HepG2 (cell line): ENCODE measurements around the gene PSMB2. TPM values are rescaled to one million over a fixed set of nuclear protein-coding genes. Genes with fewer than 3 reads are reported as not detected.

ENCODE experiments used
- ATF1 ChIP-seq: IDR thresholded peaks from 2 replicates; pipeline ENCODE4 v1.6.1; 2016; ENCODE audit warnings: mild to moderate bottlenecking, control low read depth
- BRCA1 ChIP-seq: sonication (generic); formaldehyde crosslinking; IDR thresholded peaks from 2 replicates; pipeline ENCODE4 v1.4.0; 2020; ENCODE audit warnings: missing genetic modification reagents
- CEBPB ChIP-seq: IDR thresholded peaks from 2 replicates; pipeline ENCODE4 v1.6.1; 2011; ENCODE audit warnings: low read depth, low read length, improper control_type of control experiment, borderline replicate concordance
- CENPT ChIP-seq: sonication (generic); formaldehyde crosslinking; IDR thresholded peaks from 2 replicates; pipeline ENCODE4 v1.8.0; 2022; ENCODE audit warnings: low read depth, mild to moderate bottlenecking, moderate library complexity, missing genetic modification reagents
- CREB1 ChIP-seq, 2 experiments: fragments of 450-650 bp in 1 of 2; IDR thresholded peaks; 2 replicates each; pipeline ENCODE4 v1.6.1; 2016 to 2017; ENCODE audit warnings: control low read depth in 1 of 2, mild to moderate bottlenecking in 1 of 2, missing compliant biosample characterization in 1 of 2, missing genetic modification characterization in 1 of 2
- EEA1 ChIP-seq: sonication (generic); formaldehyde crosslinking; IDR thresholded peaks from 2 replicates; pipeline ENCODE4 v1.5.1; 2020; ENCODE audit warnings: mild to moderate bottlenecking, missing genetic modification reagents, borderline replicate concordance
- EP300 ChIP-seq, 3 experiments: sonication (generic) in 1 of 3; formaldehyde crosslinking in 1 of 3; IDR thresholded peaks; 2 replicates each; pipeline versions ENCODE4 v1.5.1 to v1.6.1; 2011 to 2020; ENCODE audit warnings: low read depth in 2 of 3, low read length in 2 of 3, borderline replicate concordance in 1 of 3, improper control_type of control experiment in 1 of 3, mild to moderate bottlenecking in 1 of 3, missing genetic modification reagents in 1 of 3, moderate library complexity in 1 of 3
- FOSL1 ChIP-seq: sonication (generic); formaldehyde crosslinking; IDR thresholded peaks from 2 replicates; pipeline ENCODE4 v1.9.0; 2021; ENCODE audit warnings: missing genetic modification reagents, borderline replicate concordance
- KAT8 ChIP-seq: IDR thresholded peaks from 2 replicates; pipeline ENCODE4 v1.6.1; 2016; ENCODE audit warnings: missing genetic modification reagents, missing compliant biosample characterization
- KMT2B ChIP-seq: IDR thresholded peaks from 2 replicates; pipeline ENCODE4 v1.6.1; 2016; ENCODE audit warnings: missing genetic modification reagents, missing compliant biosample characterization
- MTF1 ChIP-seq: sonication (generic); formaldehyde crosslinking; IDR thresholded peaks from 2 replicates; pipeline ENCODE4 v1.5.0; 2020; ENCODE audit warnings: missing genetic modification reagents
- NAIF1 ChIP-seq: sonication (generic); formaldehyde crosslinking; IDR thresholded peaks from 2 replicates; pipeline ENCODE4 v1.5.0; 2020; ENCODE audit warnings: mild to moderate bottlenecking, missing genetic modification reagents, borderline replicate concordance
- NFATC3 ChIP-seq: sonication (generic); formaldehyde crosslinking; IDR thresholded peaks from 2 replicates; pipeline ENCODE4 v1.5.1; 2020; ENCODE audit warnings: mild to moderate bottlenecking, missing genetic modification reagents
- SNRNP70 ChIP-seq: fragments of 200-400 bp; formaldehyde crosslinking; IDR thresholded peaks from 2 replicates; pipeline ENCODE4 v1.6.1; 2017; ENCODE audit warnings: mild to moderate bottlenecking, low read depth, low read length, moderate library complexity
- YEATS2 ChIP-seq: sonication (generic); formaldehyde crosslinking; IDR thresholded peaks from 2 replicates; pipeline ENCODE4 v1.4.0; 2020; ENCODE audit warnings: missing genetic modification reagents, borderline replicate concordance
- ZBTB14 ChIP-seq: sonication (generic); formaldehyde crosslinking; IDR thresholded peaks from 2 replicates; pipeline ENCODE4 v1.4.0; 2020; ENCODE audit warnings: missing genetic modification reagents
- ZBTB7A ChIP-seq: sonication (generic); formaldehyde crosslinking; IDR thresholded peaks from 2 replicates; pipeline ENCODE4 v1.8.0; 2022; ENCODE audit warnings: mild to moderate bottlenecking, missing genetic modification reagents
- ZFY ChIP-seq: sonication (generic); formaldehyde crosslinking; IDR thresholded peaks from 2 replicates; pipeline ENCODE4 v1.4.0; 2020; ENCODE audit warnings: missing genetic modification reagents
- ZNF20 ChIP-seq: sonication (generic); formaldehyde crosslinking; IDR thresholded peaks from 2 replicates; pipeline ENCODE4 v1.4.0; 2020; ENCODE audit warnings: mild to moderate bottlenecking, moderate library complexity, missing genetic modification reagents
- ZNF557 ChIP-seq: sonication (generic); formaldehyde crosslinking; IDR thresholded peaks from 2 replicates; pipeline ENCODE4 v1.4.0; 2020; ENCODE audit warnings: missing genetic modification reagents
- ZNF766 ChIP-seq: sonication (generic); formaldehyde crosslinking; IDR thresholded peaks from 2 replicates; pipeline ENCODE4 v1.5.0; 2020; ENCODE audit warnings: missing genetic modification reagents, borderline replicate concordance
- ZNF891 ChIP-seq: sonication (generic); formaldehyde crosslinking; IDR thresholded peaks from 2 replicates; pipeline ENCODE4 v1.5.0; 2020; ENCODE audit warnings: mild to moderate bottlenecking, missing genetic modification reagents
- ZSCAN22 ChIP-seq: sonication (generic); formaldehyde crosslinking; IDR thresholded peaks from 2 replicates; pipeline ENCODE4 v1.4.0; 2020; ENCODE audit warnings: mild to moderate bottlenecking, missing genetic modification reagents
- polyA plus RNA-seq, 8 experiments: library from polyadenylated mRNA; depleted of rRNA in 3 of 8; stranded (reverse) in 7 of 8; unstranded in 1 of 8; fragments of >200 nt; fragmentation: Illumina TruSeq in 4 of 8; extraction: Trizol in 4 of 8; gene quantifications; 2 replicates each; pipeline versions ENCODE4 v1.2.1 to v1.2.3, GENCODE V29; 2011 to 2016; ENCODE audit warnings: low read depth in 4 of 8, missing spikeins in 1 of 8, mixed read lengths in 1 of 8; ENCODE audit not compliant: insufficient read depth in 1 of 8
- total RNA-seq, 5 experiments: library from RNA; depleted of rRNA; stranded (reverse); fragments of >200 nt; fragmentation: Illumina TruSeq; extraction: Trizol; gene quantifications; 2 replicates each; pipeline ENCODE4 v1.2.3, GENCODE V29; 2016; ENCODE audit warnings: low read depth in 1 of 5
- TF ChIP-seq, protein P1 (sequence below): sonication (generic); formaldehyde crosslinking; IDR thresholded peaks from 2 replicates; pipeline ENCODE4 v1.9.0; 2021; ENCODE audit warnings: missing genetic modification reagents, borderline replicate concordance
- TF ChIP-seq, protein P2 (sequence below): sonication (generic); formaldehyde crosslinking; IDR thresholded peaks from 2 replicates; pipeline ENCODE4 v1.8.0; 2022; ENCODE audit warnings: missing genetic modification reagents, mild to moderate bottlenecking, moderate library complexity, borderline replicate concordance

The PSMB2 gene
- total and polyA plus RNA-seq, 2 of the 13 experiments (the other 11 are each of a cell fraction or from before 2014, with no cell fraction given) = 60.6 to 62.2 TPM

DNA sequence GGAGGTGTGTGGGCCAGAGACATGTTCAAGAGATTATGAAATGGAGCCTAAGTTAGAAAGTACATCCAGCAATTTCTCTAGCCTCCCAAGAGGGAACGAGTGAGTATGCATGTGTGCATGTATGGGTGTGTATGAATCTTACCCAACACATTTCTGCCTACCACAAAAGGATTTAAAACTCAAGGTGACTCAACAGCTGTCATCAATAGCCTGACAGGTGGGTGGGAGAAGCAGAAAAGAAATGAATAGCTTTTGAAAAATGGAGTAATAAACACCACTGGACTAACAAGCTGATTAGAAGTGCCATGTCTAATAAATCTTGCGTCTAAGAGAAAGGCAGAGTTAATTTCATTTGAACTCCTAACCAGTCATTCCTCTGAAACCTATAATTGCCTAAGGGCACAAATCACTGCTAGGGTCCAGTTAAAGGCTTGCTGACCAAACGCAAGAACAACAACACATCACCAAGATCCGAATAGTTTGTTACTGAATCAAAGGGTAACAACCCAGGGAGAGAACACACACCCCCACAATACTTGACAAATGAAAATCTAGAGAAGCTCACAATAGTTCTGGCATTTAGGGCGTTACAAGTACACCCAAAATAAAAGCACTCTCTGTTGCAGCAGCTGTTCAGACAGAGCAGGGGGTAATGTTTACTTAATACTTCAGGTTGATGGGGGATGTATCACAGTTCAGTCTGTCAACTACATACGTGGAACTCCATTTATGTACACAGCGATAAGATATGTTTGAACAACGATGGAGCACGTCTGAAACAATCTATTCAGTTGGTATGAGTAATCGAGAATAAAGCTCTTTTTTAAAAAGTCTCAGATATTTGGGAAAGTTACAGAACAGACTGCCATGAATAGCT is 85.5 kb downstream of the PSMB2 start (continued):
- TF ChIP-seq CEBPB (no peak), YEATS2 (CRISPR knock-in tag) (no peak), EP300 (IDR thresholded peaks at IDR 0.05; ENCODE audit: low read depth in 2 of 2, low read length in 2 of 2) (peak in 1 of 2 experiments; percentile 85; a peak in 2 of 4 replicates), EP300 (CRISPR knock-in tag; IDR thresholded peaks at IDR 0.05; ENCODE audit: borderline replicate concordance) (peak; percentile 79), KAT8 (CRISPR knock-in tag) (peak; percentile 40; the same call in 1 of the 2 replicates), EEA1 (CRISPR knock-in tag) (no peak), SNRNP70 (no peak), MTF1 (CRISPR knock-in tag) (no peak), BRCA1 (CRISPR knock-in tag) (no peak), ZNF20 (CRISPR knock-in tag) (no peak), ZNF891 (CRISPR knock-in tag) (no peak), ZNF766 (CRISPR knock-in tag) (no peak), CENPT (no peak), KMT2B (CRISPR knock-in tag) (no peak), ZBTB7A (CRISPR knock-in tag) (peak; percentile 49; the same call in 1 of the 2 replicates), CREB1 (IDR thresholded peaks at IDR 0.05) (peak; percentile 13; the same call in 1 of the 2 replicates), CREB1 (CRISPR knock-in tag; IDR thresholded peaks at IDR 0.05) (peak; percentile 78), ZNF557 (CRISPR knock-in tag) (no peak), ATF1 (CRISPR knock-in tag) (0 out of 2 replicates have a peak, but pooled peaks have one; percentile 45), FOSL1 (CRISPR knock-in tag) (no peak), ZBTB14 (no peak), NFATC3 (no peak), NAIF1 (CRISPR knock-in tag) (no peak), ZFY (CRISPR knock-in tag) (no peak), ZSCAN22 (no peak)
- TF ChIP-seq, protein P1, sequence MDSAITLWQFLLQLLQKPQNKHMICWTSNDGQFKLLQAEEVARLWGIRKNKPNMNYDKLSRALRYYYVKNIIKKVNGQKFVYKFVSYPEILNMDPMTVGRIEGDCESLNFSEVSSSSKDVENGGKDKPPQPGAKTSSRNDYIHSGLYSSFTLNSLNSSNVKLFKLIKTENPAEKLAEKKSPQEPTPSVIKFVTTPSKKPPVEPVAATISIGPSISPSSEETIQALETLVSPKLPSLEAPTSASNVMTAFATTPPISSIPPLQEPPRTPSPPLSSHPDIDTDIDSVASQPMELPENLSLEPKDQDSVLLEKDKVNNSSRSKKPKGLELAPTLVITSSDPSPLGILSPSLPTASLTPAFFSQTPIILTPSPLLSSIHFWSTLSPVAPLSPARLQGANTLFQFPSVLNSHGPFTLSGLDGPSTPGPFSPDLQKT (CRISPR knock-in tag) = no peak
- TF ChIP-seq, protein P2, sequence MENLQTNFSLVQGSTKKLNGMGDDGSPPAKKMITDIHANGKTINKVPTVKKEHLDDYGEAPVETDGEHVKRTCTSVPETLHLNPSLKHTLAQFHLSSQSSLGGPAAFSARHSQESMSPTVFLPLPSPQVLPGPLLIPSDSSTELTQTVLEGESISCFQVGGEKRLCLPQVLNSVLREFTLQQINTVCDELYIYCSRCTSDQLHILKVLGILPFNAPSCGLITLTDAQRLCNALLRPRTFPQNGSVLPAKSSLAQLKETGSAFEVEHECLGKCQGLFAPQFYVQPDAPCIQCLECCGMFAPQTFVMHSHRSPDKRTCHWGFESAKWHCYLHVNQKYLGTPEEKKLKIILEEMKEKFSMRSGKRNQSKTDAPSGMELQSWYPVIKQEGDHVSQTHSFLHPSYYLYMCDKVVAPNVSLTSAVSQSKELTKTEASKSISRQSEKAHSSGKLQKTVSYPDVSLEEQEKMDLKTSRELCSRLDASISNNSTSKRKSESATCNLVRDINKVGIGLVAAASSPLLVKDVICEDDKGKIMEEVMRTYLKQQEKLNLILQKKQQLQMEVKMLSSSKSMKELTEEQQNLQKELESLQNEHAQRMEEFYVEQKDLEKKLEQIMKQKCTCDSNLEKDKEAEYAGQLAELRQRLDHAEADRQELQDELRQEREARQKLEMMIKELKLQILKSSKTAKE (CRISPR knock-in tag) = peak; percentile 87
